HG03135 (cell line): Measurements from ENCODE around the gene MAP3K15.

Source experiments
- ATAC-seq: cut with Tn5 transposase; IDR thresholded peaks from one replicate; pipeline ENCODE4 v1.9.1; 2021; ENCODE audit warnings: mild to moderate bottlenecking, moderate library complexity; ENCODE audit not compliant: unreplicated experiment

Gene MAP3K15

DNA sequence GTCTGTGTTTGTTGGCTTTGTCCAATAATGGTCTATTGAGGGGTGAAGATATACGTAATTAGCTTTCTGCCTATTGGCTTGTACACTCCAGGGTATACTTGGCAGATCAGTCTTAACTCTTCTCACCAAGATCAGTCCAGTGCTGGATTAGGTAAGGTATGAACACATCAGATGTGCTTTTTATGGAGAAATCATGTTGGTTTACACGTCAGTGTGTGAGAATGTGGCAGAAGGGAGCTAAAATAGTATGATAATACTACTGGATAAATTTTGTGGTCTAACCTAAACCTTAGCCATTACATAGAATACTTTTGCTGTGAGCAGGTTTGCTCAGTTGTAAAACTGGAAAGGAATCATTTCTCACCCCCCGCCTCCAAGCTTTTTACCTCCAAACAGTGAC, 167.4 kb downstream of the MAP3K15 start:
- ATAC-seq, result no peak

DNA sequence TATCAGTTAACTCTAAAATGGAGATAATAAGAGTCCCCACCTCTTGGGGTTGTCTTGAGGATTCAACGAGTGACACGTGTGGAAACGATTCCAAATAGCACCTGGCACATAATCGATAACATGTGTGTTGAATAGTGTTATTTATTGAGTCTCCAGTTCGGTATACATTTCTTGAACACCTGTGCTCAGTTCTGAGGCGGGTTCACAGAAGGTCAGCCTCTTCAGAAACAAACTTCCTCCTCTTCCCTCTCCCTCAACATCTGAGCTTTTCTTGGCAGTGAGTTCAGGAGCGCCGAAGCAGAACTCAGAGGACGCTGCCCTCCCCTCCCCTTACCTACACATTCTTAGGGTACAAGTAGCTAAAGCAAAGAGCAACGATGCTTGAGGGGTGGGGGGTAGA, 170.6 kb downstream of the MAP3K15 start:
- ATAC-seq, result no peak

DNA sequence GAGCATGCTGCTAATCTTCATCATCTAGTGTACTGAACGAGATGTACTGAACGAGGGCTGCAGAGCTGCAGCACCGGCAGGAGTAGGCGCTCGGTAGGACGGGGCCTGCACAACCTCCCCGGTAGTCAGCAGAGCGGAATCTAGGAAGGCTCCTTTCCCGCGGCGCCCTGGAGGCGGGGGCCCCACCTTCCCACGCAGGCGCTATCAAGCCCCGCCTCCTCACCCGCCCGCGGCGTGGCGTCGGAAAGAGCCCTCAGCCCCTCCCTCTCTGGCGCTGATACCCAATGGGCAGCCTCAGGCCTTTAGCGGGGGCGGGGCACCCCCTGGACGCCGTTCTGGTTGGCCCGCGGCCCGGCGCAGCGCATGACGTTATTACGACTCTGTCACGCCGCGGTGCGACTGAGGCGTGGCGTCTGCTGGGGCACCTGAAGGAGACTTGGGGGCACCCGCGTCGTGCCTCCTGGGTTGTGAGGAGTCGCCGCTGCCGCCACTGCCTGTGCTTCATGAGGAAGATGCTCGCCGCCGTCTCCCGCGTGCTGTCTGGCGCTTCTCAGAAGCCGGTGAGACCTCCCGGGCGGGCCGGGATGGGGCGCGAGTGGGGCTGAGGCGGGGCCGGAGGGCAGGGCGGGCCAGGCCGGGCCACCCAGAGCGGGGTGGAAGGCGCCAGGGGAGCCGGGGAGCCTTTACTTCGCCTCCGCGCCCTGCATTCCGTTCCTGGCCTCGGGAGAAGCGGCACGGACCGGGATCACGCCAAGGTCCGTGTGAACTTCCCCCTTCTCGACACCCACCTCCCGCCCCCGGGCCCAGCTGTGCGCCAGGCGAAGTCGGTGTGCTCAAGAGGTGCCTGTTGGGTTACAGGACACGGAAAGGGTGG, 171.5 kb downstream of the MAP3K15 start, which contains the start of gene PDHA1:
Gene PDHA1, plus strand, starts transcription at position 393 of the 874 bp plus-strand sequence. Its CDS starts 111 bp downstream, at position 504.
- peak; percentile 98 for ATAC-seq

DNA sequence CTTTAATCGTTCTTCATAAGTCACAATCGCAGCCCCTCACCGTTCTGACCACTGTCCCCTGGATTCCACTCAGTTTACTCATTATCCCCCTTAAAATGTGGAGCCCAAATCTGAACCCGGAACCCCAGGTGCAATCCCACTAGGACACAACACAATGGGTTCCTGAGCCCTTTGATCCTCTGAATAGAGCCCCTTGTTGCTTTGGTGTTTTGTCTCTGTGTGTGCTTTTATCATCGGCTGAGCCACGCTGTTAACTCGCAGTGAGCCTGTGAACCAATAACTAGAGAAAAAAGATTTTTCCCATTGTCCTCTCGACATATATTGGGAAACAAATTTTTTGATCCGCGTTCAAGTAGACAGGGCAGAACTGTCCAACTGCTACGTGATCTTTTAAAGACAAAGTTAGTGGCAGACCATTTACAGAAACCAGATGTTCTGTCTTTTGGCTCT, 172.2 kb downstream of the MAP3K15 start:
- ATAC-seq, result no peak

DNA sequence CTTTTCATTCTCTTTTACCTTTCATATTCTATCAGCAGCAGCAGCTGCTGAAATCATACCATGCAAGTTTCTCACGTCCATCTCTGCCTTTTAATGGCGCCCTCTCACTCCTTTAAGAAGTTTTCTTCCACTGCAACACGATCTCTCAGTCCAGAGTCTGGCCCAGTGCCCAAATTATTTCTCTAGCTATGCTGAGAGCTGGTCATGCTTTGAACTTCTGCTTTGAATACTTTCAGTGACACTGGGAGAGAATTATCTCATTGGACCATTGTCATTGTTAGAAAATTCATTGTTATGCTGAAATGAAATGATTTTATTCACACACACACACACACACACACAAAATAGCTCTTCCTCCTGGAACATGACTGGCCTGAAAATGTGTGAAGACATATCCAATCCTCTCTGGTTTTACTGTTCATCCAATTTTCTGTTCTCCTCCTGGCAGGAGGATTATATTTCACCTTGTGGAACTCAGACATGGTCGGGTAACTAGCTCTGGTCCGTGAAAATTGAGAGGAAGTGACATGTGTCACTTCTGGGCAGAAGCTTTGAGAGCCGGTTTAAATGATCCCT, 172.9 kb downstream of the MAP3K15 start:
- ATAC-seq, result no peak

DNA sequence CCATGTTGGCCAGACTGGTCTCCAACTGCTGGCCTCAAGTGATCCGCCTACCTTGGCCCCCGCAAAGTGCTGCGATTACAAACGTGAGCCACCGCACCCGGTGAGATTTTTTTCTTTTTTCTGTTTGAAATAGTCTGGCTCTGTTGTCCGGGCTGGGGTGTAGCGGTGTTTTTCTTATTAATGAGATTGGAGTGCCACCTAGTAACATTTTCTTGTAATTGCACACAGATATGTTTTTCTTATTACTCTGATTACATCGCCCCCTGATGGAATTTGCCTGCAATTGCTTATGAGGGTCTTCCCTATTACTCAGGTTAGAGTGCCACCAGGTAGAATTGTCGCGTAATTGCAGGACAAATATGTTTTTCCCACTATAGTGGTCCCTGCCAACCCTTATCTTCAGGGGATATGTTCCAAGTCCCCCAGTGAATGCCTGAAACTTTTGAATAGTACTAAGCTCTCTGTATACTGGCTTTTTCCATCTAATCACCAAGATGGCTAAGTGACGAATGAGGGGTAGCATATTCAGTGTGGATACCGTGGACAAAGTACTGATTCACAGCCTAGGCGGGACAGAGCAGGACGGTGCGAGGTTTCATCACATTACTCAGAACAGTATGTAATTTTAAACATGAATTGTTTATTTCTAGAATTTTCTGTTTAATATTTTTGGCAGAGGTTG, 180.2 kb downstream of the MAP3K15 start:
- no peak for ATAC-seq

DNA sequence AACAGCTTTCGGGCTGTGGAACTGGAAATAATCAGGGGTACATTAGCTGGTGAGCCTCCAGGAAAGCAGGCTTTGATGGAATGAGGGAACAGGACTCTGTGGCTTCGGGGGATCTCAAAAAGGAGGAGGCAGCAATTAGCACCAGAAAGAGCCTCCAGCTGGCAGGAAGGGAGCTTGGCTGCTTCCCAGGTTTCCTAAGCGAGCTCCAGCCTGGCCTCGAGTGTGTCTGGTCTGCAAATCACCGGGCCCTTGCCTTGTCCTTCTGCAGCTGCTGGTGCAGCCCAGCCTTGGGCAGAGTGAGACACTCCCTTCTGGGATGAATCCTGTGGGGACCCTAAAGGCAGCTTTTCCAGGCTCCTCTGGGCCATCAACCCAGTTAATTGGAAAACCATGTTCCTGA, 182.3 kb downstream of the MAP3K15 start:
- no peak for ATAC-seq

DNA sequence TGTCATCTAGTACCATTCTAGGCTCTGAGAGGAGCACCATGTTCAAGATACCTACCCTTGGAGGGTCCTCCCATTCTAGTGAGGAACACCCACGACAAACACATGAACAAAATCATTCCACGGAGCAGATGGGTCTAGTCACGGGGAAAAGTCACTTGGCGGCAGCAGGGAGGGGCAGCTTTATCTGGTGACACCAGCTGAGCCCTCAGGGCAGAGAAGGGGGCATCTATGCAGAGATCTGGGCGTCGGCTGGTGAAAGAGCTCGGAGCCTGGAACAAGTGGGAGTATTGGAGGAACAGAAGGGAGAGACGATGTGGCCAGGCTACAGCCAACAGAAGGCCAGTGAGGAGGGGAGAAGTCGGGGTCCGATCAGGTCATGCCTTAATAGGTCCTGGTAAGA, 183.5 kb downstream of the MAP3K15 start:
- no peak for ATAC-seq

DNA sequence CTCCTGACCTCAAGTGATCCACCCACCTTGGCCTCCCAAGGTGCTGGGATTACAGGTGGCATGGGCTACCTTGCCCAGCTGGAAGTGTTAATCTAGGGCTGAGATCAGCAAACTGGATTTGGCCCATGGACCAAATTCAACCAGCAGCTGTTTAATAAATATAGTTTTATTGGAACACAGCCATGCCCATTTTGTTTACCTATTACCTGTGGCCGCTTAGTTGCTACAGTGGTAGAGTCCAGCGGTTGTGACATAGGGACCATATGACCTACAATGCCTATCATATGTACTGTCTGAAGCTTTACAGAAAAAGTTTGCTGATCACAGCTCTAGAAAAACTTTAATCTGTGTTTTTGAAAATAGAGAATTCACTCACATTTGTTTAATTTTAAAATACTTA, 188.7 kb downstream of the MAP3K15 start:
- no peak for ATAC-seq
